ENCODE results near the gene IDI1. TPM values are rescaled to one million over a fixed set of nuclear protein-coding genes. Genes with fewer than 3 reads are reported as not detected.

Gene IDI1
- total and polyA plus RNA-seq, 3 donors from 2014 or later: 36.9 to 52.1 (median 43.7) TPM

DNA sequence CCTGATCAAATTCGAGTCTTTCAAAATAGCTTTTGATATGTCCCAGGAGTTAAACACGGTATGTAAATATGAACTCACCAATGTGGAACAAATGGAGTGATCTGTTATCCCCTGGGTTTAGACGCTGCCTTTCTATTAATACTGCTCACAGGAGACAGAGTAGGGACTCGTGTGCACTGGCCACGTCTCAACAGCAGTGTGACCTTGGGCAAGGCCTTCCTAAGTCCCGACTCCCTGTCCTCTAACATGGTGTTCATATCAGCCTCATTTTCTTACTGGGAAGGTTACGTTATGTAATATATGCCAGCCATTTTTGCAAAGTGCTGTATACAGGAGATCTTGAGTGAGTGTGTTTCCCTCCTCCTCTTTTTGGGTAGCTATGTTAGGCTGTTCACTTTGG is 9.1 kb upstream of the IDI1 start:
- H3K9me3 ChIP-seq: no peaks in the 10 kb centered on the region
- no peak for DNase-seq
- no peak for TF ChIP-seq POLR2A (IDR thresholded peaks at IDR 0.05)
- TF ChIP-seq, protein P1, sequence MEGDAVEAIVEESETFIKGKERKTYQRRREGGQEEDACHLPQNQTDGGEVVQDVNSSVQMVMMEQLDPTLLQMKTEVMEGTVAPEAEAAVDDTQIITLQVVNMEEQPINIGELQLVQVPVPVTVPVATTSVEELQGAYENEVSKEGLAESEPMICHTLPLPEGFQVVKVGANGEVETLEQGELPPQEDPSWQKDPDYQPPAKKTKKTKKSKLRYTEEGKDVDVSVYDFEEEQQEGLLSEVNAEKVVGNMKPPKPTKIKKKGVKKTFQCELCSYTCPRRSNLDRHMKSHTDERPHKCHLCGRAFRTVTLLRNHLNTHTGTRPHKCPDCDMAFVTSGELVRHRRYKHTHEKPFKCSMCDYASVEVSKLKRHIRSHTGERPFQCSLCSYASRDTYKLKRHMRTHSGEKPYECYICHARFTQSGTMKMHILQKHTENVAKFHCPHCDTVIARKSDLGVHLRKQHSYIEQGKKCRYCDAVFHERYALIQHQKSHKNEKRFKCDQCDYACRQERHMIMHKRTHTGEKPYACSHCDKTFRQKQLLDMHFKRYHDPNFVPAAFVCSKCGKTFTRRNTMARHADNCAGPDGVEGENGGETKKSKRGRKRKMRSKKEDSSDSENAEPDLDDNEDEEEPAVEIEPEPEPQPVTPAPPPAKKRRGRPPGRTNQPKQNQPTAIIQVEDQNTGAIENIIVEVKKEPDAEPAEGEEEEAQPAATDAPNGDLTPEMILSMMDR (IDR thresholded peaks at IDR 0.05): no peak
- H3K4me1 ChIP-seq: no peaks in the 10 kb centered on the region
- no peaks in the 10 kb centered on the region for H3K36me3 ChIP-seq (ENCODE audit: low read depth, missing control alignments)
- H3K27me3 ChIP-seq: no peaks in the 10 kb centered on the region
- 32 to 41% methylated on average over 7 of the region's 7 CpGs for WGBS, 2 donors
- no peak overlapping the region for H3K27ac ChIP-seq
- intact Hi-C loops (cut with DNase I; ENCODE audit: low total_unique reads): no loop called here
- no peak overlapping the region for H3K4me3 ChIP-seq

- Histone ChIP-seq H3K4me1 (no peaks in the 10 kb centered on the region), H3K27me3 (no peaks in the 10 kb centered on the region), H3K27ac (peak overlapping the region; percentile 92 to 99), H3K9me3 (no peaks in the 10 kb centered on the region), H3K36me3 (ENCODE audit: low read depth, missing control alignments) (no peaks in the 10 kb centered on the region), H3K4me3 (peak overlapping the region; percentile 97 to 98)
- peak; percentile 29 for DNase-seq
- TF ChIP-seq POLR2A (IDR thresholded peaks at IDR 0.05): no peak
- 1 to 2% methylated on average over 26 of the region's 26 CpGs for WGBS, 2 donors
- intact Hi-C loops (cut with DNase I; ENCODE audit: low total_unique reads): no loop called here
Observed at GRCh38 chr10:1057106-1057657, 8.3 kb upstream of the IDI1 start.

DNA sequence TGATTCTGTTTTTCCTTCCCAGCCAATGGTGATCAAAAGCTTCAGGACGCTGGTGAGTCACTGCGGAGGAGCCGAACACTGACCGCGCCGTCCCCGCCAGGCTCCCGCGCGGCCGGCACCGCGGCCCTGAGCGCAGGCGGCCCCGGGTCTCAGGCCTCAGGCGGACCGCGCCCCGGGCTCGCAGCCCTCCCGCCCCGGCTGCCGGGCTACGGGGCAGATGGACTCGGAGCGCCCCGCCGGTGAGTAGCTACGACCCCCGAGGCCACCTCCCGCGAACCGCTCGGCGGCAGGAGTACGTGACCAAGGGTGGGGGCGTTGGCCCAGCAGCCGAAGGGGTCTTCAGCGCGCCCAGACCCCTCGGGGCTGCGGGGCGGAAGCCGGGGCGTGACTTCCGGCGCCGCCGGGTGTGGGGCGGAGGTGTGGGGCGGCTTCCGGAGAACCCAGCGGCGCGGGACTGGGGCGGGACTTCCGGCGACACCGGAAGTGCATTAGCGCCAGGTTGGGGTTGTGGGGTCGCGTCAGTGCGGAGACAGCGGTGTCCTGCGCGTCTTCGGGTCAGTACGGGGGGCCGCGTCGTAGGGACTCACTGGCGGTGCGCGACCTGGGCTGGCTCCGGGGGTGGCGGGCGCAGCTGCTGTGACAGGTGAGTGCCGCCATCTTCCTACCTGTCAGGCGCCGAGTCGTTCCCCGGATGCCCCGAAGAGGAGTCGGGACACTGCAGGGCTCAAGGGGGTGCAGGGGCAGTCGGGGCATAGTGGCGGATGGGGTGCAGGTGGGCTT is 7.6 kb upstream of the IDI1 start, which contains the start of gene WDR37:
Gene WDR37, plus strand, starts transcription at position 60 of the 780 bp plus-strand sequence. CDS start 15,771 bp downstream, outside the sequence.
- Histone ChIP-seq H3K4me3 (peak within 1 kb of the TSS; percentile 97 to 98), H3K27ac (peak within 1 kb of the TSS; percentile 92 to 99), H3K36me3 (ENCODE audit: low read depth, missing control alignments) (no peaks in the 10 kb centered on the region), H3K4me1 (no peaks in the 10 kb centered on the region), H3K9me3 (no peaks in the 10 kb centered on the region), H3K27me3 (no peaks in the 10 kb centered on the region)
- intact Hi-C loops (cut with DNase I; ENCODE audit: low total_unique reads): no loop called here
- TF ChIP-seq, protein P1 (IDR thresholded peaks at IDR 0.05): no peak
- TF ChIP-seq POLR2A (IDR thresholded peaks at IDR 0.05): no peak
- WGBS, 2 donors: 0% methylated on average over 2 to 81 of the region's 87 CpGs
- DNase-seq: peak; percentile 93

DNA sequence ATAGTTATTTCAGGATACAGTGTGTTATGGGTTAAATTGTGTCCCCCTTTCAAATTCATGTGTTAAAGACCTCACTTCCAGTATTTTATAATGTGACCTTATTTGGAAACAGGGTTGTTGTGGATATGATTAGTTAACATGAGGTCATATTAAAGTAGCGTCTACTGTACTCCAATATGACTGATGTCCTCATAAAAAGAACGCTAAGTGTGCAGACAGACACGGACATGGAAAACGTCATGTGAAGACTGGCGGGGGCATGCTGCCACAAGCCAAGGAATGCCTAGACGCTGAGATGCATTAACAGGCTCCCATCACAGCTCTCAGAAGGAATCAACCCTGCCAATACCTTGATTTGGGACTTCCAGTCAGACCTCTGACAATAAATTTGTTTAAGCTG is 5.8 kb upstream of the IDI1 start:
- DNase-seq: no peak
- WGBS, 2 donors: 59 to 72% methylated on average over 6 of the region's 6 CpGs
- H3K36me3 ChIP-seq (ENCODE audit: low read depth, missing control alignments): no peaks in the 10 kb centered on the region
- TF ChIP-seq POLR2A (IDR thresholded peaks at IDR 0.05): no peak
- TF ChIP-seq, protein P1 (IDR thresholded peaks at IDR 0.05): no peak
- intact Hi-C loops (cut with DNase I; ENCODE audit: low total_unique reads): no loop called here
- H3K9me3 ChIP-seq: no peaks in the 10 kb centered on the region
- H3K4me3 ChIP-seq: no peak overlapping the region
- peaks cover 9% of the 10 kb centered on the region for H3K4me1 ChIP-seq
- H3K27ac ChIP-seq: no peak overlapping the region
- H3K27me3 ChIP-seq: no peaks in the 10 kb centered on the region

GRCh38 chr10:1050554-1050953 is 1.6 kb upstream of the IDI1 start:
- no peak for DNase-seq
- intact Hi-C loops (cut with DNase I; ENCODE audit: low total_unique reads): no loop called here
- H3K27me3 ChIP-seq: no peaks in the 10 kb centered on the region
- no peaks in the 10 kb centered on the region for H3K36me3 ChIP-seq (ENCODE audit: low read depth, missing control alignments)
- no peak for TF ChIP-seq POLR2A (IDR thresholded peaks at IDR 0.05)
- TF ChIP-seq, protein P1 (IDR thresholded peaks at IDR 0.05): no peak
- WGBS, 2 donors: 71 to 73% methylated on average over 4 of the region's 4 CpGs
- no peaks in the 10 kb centered on the region for H3K9me3 ChIP-seq
- H3K4me1 ChIP-seq: peaks cover 15% of the 10 kb centered on the region
- no peak overlapping the region for H3K4me3 ChIP-seq
- peak overlapping the region; percentile 99 for H3K27ac ChIP-seq
